Neural progenitor cell (in vitro differentiated cells): ENCODE measurements around the gene WFDC2. TPM values are rescaled to one million over a fixed set of nuclear protein-coding genes. Genes with fewer than 3 reads are reported as not detected.

Source experiments
- DNase-seq: peaks from one replicate; pipeline ENCODE4 v3.0.0-alpha.2; 2016; ENCODE audit warnings: low spot score
- H2AFZ ChIP-seq: fragments of 200-600 bp; sonication (generic); replicated peaks from 2 replicates; pipeline ENCODE4 v1.6.1; 2016; ENCODE audit warnings: antibody characterized with exemption
- H3F3A ChIP-seq: fragments of 200-600 bp; sonication (generic); 2 replicates; pipeline ENCODE4 v1.6.1; 2016; ENCODE audit warnings: antibody characterized with exemption, low read depth
- H3K27ac ChIP-seq: fragments of 200-600 bp; sonication (generic); 2 replicates; pipeline ENCODE4 v1.5.1; 2016; ENCODE audit warnings: mild to moderate bottlenecking
- H3K27me3 ChIP-seq: fragments of 200-600 bp; sonication (generic); 2 replicates; pipeline ENCODE4 v1.6.1; 2016; ENCODE audit warnings: mild to moderate bottlenecking, moderate library complexity
- H3K36me3 ChIP-seq: fragments of 200-600 bp; sonication (generic); 2 replicates; pipeline ENCODE4 v1.5.1; 2016
- H3K4me1 ChIP-seq: fragments of 200-600 bp; sonication (generic); 2 replicates; pipeline ENCODE4 v1.6.1; 2016; ENCODE audit warnings: mixed run types
- H3K4me2 ChIP-seq: fragments of 200-600 bp; sonication (generic); 2 replicates; pipeline ENCODE4 v1.6.1; 2016
- H3K4me3 ChIP-seq: fragments of 200-600 bp; sonication (generic); 2 replicates; pipeline ENCODE4 v1.5.1; 2016
- H3K79me2 ChIP-seq: fragments of 200-600 bp; sonication (generic); 2 replicates; pipeline ENCODE4 v1.6.1; 2016; ENCODE audit warnings: low read depth
- H3K9ac ChIP-seq: fragments of 200-600 bp; sonication (generic); 2 replicates; pipeline ENCODE4 v1.6.1; 2016
- H3K9me3 ChIP-seq: fragments of 200-600 bp; sonication (generic); 2 replicates; pipeline ENCODE4 v1.5.1; 2016; ENCODE audit warnings: low read depth
- H4K20me1 ChIP-seq: fragments of 200-600 bp; sonication (generic); 2 replicates; pipeline ENCODE4 v1.6.1; 2016; ENCODE audit warnings: low read depth
- H3K27ac Mint-ChIP-seq: 3 replicates; pipeline ENCODE4 v1.8.0; 2021; ENCODE audit warnings: mixed read lengths
- H3K27me3 Mint-ChIP-seq: 2 replicates; pipeline ENCODE4 v1.8.0; 2022; ENCODE audit warnings: low read depth, mild to moderate bottlenecking, inconsistent platforms, moderate library complexity, mixed read lengths; ENCODE audit not compliant: insufficient read depth
- H3K36me3 Mint-ChIP-seq: 3 replicates; pipeline ENCODE4 v1.8.0; 2021; ENCODE audit warnings: mixed read lengths
- H3K4me1 Mint-ChIP-seq: 3 replicates; pipeline ENCODE4 v1.8.0; 2021; ENCODE audit warnings: mixed read lengths
- H3K4me3 Mint-ChIP-seq: 3 replicates; pipeline ENCODE4 v1.8.0; 2021; ENCODE audit warnings: mild to moderate bottlenecking, moderate library complexity, mixed read lengths
- H3K9me3 Mint-ChIP-seq: 3 replicates; pipeline ENCODE4 v1.8.0; 2020; ENCODE audit warnings: mixed read lengths
- EZH2 ChIP-seq: fragments of 200-600 bp; sonication (generic); IDR thresholded peaks from 2 replicates; pipeline ENCODE4 v1.6.1; 2017; ENCODE audit warnings: antibody characterized with exemption, mild to moderate bottlenecking, moderate library complexity
- EZH2phosphoT487 ChIP-seq: fragments of 200-600 bp; sonication (generic); IDR thresholded peaks from 2 replicates; pipeline ENCODE4 v1.6.1; 2017; ENCODE audit warnings: antibody characterized with exemption
- total RNA-seq: library from RNA; depleted of rRNA; stranded (reverse); fragments of >200 nt; gene quantifications from 2 replicates; pipeline ENCODE4 v1.2.3, GENCODE V29; 2015; ENCODE audit warnings: low replicate concordance
- TF ChIP-seq, protein P1 (sequence below): fragments of 200-600 bp; sonication (generic); IDR thresholded peaks from 2 replicates; pipeline ENCODE4 v1.5.1; 2017; ENCODE audit warnings: antibody characterized with exemption, mild to moderate bottlenecking

Gene WFDC2
- total RNA-seq, 1 donor from 2014 or later, result 2.7 TPM

DNA sequence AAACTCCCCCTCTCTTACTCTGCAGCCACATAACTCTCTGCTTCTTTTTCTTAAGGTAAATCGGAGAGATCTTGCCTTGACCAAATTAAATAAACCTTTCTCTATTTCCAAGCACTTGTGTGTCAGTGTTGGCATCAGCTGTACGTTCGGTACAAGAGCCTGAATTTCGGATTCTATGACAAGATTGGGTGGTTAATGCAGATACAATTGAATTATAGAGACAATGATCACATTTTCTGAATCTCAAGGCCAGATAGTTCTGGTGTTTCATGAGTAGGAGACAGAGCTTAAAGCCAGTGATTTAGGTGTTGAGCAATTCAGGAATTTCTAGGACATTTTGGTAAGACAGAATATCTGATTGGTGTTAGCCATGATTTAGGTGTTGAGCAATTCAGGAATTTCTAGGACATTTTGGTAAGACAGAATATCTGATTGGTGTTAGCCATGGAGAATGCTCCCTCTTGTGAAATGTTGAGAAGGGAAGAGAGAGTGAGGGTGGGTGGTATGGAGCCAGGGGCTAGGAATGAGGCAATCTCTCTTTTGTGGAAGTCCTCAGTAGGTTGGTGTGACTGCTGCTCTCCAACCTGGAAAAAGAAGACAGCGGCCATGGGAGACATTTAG is 40.8 kb downstream of the WFDC2 start:
- H3K9me3 Mint-ChIP-seq, result no peaks in the 10 kb centered on the region
- no peak overlapping the region for H3K9ac ChIP-seq
- H3F3A ChIP-seq, result no peaks in the 10 kb centered on the region
- H3K4me3 Mint-ChIP-seq, result no peak overlapping the region
- no peaks in the 10 kb centered on the region for H3K4me1 ChIP-seq
- no peaks in the 10 kb centered on the region for H3K4me1 Mint-ChIP-seq
- H3K9me3 ChIP-seq, result no peaks in the 10 kb centered on the region
- no peak overlapping the region for H3K27ac ChIP-seq
- H3K4me2 ChIP-seq, result no peak overlapping the region
- no peaks in the 10 kb centered on the region for H3K36me3 Mint-ChIP-seq
- H3K27me3 Mint-ChIP-seq, result peaks cover 8% of the 10 kb centered on the region
- H3K4me3 ChIP-seq, result no peak overlapping the region
- H3K27ac Mint-ChIP-seq, result no peak overlapping the region
- no peak for DNase-seq
- no peaks in the 10 kb centered on the region for H3K27me3 ChIP-seq
- no peaks in the 10 kb centered on the region for H3K36me3 ChIP-seq
- H4K20me1 ChIP-seq, result no peaks in the 10 kb centered on the region
- H2AFZ ChIP-seq, result no peak overlapping the region
- H3K79me2 ChIP-seq, result no peaks in the 10 kb centered on the region
- TF ChIP-seq EZH2 (no peak), EZH2phosphoT487 (no peak)
- TF ChIP-seq, protein P1, sequence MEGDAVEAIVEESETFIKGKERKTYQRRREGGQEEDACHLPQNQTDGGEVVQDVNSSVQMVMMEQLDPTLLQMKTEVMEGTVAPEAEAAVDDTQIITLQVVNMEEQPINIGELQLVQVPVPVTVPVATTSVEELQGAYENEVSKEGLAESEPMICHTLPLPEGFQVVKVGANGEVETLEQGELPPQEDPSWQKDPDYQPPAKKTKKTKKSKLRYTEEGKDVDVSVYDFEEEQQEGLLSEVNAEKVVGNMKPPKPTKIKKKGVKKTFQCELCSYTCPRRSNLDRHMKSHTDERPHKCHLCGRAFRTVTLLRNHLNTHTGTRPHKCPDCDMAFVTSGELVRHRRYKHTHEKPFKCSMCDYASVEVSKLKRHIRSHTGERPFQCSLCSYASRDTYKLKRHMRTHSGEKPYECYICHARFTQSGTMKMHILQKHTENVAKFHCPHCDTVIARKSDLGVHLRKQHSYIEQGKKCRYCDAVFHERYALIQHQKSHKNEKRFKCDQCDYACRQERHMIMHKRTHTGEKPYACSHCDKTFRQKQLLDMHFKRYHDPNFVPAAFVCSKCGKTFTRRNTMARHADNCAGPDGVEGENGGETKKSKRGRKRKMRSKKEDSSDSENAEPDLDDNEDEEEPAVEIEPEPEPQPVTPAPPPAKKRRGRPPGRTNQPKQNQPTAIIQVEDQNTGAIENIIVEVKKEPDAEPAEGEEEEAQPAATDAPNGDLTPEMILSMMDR, result no peak

DNA sequence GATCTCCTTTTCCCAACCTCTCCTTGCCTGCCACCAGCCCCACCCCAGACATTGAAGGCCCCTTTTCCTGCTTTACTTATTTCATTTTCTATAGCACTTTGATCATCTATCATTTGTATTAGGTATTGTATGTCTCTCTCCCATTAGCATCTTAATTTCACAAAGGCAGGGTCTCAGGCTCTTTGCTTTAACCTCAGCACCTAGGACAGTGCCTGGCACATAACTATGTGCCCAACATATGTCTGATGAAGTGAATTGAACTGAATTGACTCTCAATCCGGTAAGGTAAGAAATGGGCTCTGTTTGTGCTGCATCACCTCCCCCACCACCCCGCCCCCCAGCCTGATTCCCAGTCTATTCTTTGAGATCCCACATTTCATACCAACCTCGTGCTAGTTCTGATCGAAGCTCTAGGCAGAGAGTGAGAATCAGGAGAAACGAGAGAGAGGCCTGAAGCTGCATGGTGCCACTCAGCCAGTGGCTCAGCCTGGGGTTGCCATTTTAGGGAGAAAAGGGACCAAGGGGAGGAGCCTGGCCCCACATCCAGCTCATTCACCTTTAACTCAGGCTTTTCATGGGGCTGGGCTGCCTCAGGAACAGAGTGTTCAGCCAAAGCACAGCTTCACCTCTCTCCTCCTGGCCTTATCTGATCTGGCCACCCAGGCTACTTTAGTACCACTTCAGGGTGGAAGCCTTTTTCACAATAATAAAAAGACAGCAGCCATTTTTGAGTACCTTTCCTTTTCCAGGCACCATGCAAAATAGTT is 45.8 kb downstream of the WFDC2 start, which contains the start of gene SPINT3:
TSS of gene SPINT3 (minus strand) at position 476 of the 767 bp plus-strand sequence. CDS start at position 462, 14 bp downstream.
- H3K36me3 Mint-ChIP-seq, result no peaks in the 10 kb centered on the region
- no peak within 1 kb of the TSS for H3K27ac ChIP-seq
- no peaks in the 10 kb centered on the region for H3K4me1 Mint-ChIP-seq
- H3K4me1 ChIP-seq, result no peaks in the 10 kb centered on the region
- no peaks in the 10 kb centered on the region for H3K9me3 Mint-ChIP-seq
- no peak within 1 kb of the TSS for H3K4me3 Mint-ChIP-seq
- H3F3A ChIP-seq, result no peaks in the 10 kb centered on the region
- H4K20me1 ChIP-seq, result no peaks in the 10 kb centered on the region
- no peaks in the 10 kb centered on the region for H3K27me3 ChIP-seq
- no peak within 1 kb of the TSS for H2AFZ ChIP-seq
- no peaks in the 10 kb centered on the region for H3K36me3 ChIP-seq
- no peaks in the 10 kb centered on the region for H3K9me3 ChIP-seq
- no peak for TF ChIP-seq EZH2phosphoT487
- TF ChIP-seq EZH2, result no peak
- TF ChIP-seq, protein P1, result no peak
- H3K9ac ChIP-seq, result no peak within 1 kb of the TSS
- H3K4me2 ChIP-seq, result no peak within 1 kb of the TSS
- no peak within 1 kb of the TSS for H3K4me3 ChIP-seq
- no peaks in the 10 kb centered on the region for H3K79me2 ChIP-seq
- H3K27ac Mint-ChIP-seq, result no peak within 1 kb of the TSS
- peaks cover 7% of the 10 kb centered on the region for H3K27me3 Mint-ChIP-seq
- DNase-seq, result no peak

DNA sequence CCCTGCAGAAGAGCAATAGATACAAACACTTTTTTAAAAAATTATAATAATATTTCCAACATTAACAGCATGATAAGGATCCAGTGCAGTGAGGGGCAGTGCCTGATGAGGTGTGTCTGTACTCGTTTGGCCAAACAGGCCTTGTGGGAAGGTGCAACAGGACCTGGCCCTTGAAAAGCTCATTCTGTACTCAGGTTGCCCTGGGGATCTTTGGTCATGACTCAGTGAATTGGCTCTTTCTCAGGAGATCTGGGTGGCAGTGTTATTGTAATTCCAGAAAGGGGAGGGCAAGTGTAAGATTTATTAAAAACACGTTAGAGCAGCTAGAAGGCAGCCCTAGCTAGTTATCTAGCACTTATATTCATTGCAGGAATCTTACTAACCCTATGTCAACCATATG is 48.7 kb downstream of the WFDC2 start:
- H4K20me1 ChIP-seq, result no peaks in the 10 kb centered on the region
- no peaks in the 10 kb centered on the region for H3K9me3 Mint-ChIP-seq
- H3K36me3 Mint-ChIP-seq, result no peaks in the 10 kb centered on the region
- TF ChIP-seq EZH2phosphoT487 (no peak), EZH2 (no peak)
- TF ChIP-seq, protein P1, result no peak
- no peak overlapping the region for H3K9ac ChIP-seq
- H3K4me1 ChIP-seq, result no peaks in the 10 kb centered on the region
- no peak overlapping the region for H2AFZ ChIP-seq
- no peaks in the 10 kb centered on the region for H3K9me3 ChIP-seq
- no peak overlapping the region for H3K27ac ChIP-seq
- peaks cover 5% of the 10 kb centered on the region for H3K27me3 Mint-ChIP-seq
- H3K4me1 Mint-ChIP-seq, result no peaks in the 10 kb centered on the region
- peaks cover 6% of the 10 kb centered on the region for H3K27me3 ChIP-seq
- H3K27ac Mint-ChIP-seq, result no peak overlapping the region
- no peak overlapping the region for H3K4me3 Mint-ChIP-seq
- H3K79me2 ChIP-seq, result no peaks in the 10 kb centered on the region
- no peak for DNase-seq
- no peak overlapping the region for H3K4me2 ChIP-seq
- H3K4me3 ChIP-seq, result no peak overlapping the region
- H3K36me3 ChIP-seq, result no peaks in the 10 kb centered on the region
- H3F3A ChIP-seq, result no peaks in the 10 kb centered on the region
